ENCODE results near the gene HIVEP3.

Gene HIVEP3

GRCh38 chr1:41539418-41539805 lies 379.3 kb downstream of the HIVEP3 start:
- no peak for DNase-seq

DNA sequence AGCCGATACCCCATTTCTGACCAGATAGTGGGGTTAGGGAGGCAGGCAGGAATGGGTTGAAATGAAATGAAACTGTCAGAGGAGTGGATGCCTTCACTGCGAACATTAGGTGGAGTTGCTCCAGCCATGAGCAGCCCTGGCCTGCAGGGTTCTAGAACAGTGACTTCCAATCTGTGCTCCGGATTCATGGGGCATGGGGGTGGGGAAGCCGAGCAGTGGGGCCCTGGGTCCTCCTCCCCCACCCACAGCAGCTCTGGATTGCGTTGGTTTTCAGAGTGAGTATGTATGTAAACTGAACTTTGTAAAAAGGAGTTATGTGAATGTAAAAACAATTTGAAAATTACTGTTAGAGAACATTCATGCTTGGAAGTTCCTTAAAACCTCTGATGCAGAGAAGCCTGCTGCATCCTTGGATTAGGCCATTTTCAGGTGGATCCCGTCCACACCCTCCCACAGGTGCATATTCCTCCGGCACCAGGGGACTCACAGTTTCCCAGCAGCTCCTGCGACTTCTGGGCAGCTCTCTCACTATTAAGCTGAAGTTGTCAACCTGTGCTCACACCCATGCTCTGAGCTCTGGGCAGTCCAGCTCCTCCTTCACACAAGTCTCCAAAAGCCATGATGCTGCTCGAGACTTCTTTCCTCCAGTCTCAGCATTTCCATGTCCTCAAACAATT lies 379.8 kb downstream of the HIVEP3 start:
- DNase-seq, result no peak

DNA sequence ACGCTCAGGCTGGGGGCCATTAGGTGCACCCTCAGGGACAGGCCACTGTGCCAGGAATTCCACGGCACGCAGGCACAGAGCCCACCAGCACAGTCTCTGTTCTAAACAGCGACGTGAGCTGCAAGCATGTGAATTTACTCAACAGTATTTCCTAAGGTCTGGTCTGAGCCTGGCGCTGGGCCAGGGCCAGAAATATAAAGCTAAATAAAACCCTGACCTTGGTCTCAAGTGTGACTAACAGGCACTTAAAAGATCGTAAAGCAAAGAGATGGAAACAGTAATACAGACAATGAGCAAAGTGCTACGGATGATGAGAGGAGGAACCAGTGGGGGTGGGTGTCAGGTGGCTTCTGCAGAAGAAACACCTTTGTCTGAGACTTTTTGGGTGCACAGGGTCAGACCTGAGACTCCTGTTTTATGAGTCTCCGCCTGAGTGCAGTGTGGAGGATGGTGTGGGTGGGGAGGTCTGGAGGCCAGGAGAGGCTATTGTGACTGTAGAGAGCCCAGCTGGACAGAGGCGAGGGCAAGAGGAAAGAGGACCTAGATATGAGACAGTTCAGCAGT lies 380.9 kb downstream of the HIVEP3 start:
- peak; percentile 79 for DNase-seq

DNA sequence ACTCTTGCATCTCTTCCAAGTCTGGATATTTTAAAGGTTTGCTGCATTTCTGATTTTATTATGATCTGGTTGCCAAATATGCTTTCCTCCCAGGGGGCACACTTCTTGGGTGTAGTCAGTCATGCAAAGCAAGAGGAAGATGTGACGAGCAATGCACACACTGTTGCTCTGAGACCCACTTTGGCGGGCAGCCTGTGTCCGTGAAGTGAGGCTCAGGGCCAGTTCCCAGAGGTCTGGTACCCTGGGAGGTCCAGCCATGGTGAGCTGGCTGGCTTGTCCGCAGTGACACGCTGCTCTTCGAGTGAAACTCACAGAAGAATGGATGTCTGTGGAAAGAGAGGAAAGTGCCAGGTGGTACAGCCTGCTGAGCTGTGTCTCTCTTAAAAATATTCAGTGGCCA lies 381.5 kb downstream of the HIVEP3 start:
- no peak for DNase-seq

- no peak for DNase-seq
Observed at GRCh38 chr1:41536361-41536802, 382.3 kb downstream of the HIVEP3 start.

GRCh38 chr1:41535716-41536115 lies 383.0 kb downstream of the HIVEP3 start:
- DNase-seq, result no peak

DNA sequence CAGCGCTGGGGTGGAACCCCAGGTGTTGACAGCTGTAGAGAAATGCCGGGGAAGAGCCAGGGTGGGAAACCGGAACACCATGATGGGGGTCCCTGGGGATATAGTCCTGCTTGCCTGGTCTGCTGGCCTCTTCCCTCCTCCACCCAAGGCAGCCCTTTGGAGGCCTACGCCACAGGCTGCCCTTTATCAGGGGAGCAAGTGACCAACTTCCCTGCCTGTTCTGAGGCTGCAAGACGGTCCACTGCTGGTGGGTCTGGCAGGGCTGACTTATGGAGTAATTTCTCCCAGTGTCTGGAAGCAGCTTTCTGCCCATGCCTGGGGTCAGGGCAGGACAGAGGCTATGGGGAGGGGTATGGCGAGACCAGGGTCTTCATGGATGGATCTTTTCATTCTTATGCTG lies 383.4 kb downstream of the HIVEP3 start:
- DNase-seq, result no peak

DNA sequence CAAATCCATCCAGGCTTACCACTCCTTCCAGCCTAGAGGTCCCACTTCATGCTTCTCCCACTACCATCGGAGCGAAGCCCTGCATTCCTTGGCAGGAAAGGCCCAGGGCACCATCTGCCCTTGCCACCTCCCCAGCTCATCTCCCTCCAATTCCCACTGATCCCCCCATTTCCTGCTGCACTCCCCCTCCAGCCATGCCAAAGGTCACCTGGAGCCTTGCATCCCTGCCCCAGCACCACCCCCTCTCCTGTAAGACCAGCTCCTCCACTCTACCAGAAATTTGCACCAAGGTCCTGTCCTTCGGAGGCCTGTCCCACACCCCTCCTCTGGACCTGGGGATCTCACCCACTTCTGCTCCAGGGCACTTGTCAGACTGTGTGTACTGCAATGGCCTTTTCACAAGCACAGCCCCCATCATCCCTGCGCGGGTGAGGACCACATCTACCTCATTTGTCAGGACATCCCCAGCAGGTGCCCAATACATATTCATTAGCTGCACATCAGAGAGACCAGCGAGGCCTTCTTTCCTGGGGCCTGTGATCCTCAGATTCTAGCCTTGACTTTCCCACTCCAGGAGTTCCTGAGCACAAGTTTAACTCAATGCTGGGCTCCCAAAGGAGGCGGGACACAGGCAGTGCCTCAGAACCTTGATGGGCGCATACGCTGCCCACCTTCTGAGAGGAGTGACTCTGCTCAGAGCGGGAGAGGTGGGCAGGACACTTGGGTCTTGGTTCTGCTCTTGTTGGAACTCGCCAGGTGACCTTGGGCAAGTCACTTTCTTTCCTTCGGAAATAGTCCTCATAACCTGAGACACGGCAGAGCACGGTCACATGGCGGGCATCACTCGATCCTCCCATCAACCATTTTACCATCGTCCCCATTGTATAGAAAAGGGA lies 384.3 kb downstream of the HIVEP3 start:
- no peak for DNase-seq

DNA sequence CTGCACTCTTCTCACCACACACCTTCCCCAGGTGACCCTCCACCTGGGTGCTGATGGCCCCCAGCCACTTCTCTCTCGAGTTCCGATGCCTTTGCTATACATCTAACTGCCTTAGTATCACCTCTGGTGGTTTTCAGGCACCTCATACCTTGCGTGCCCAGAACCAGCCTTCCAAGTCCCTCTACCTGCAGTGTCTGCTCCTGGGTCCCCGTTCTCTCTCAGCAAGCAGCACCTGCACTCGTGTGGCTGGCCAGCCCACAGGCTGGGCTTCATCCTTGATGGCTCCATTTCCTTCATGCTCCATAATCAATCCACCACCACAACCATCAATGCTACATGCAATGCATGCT lies 385.0 kb downstream of the HIVEP3 start:
- DNase-seq, result no peak

DNA sequence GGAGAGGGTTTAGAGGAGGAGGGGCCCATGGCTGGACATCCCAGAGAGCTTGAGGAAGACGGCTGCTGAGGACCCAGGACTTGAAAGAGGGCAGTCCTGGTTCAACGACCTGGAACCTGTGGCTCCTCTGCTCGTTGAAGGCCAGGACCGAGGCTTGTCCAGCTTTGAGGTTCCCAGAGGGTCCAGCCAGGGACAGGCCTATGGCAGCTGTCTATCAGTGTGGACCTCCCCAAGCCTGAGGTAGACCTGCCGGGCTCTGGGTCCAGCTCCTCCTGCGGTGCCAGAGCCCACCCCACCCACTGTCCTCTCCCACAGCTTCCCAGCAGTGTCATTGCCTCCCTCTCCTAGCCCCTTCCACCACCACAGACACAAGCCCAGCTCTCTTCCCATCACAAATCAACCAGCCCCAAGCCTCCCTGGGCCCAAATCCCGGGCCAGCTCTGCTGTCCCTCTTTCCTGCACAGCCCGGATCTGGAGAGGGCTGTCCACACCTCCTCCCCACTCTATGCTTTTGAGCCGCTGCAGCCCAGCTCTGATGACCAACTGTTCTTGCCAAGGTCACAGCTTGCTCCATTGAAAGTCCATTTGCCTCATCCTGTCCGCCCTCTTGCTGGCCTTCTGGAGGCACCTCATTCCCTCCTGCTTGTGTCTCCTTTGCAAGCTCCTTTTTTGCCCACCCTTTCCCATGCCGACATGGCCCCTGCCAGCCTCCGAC lies 385.5 kb downstream of the HIVEP3 start:
- no peak for DNase-seq

GRCh38 chr1:41532206-41532975 lies 386.3 kb downstream of the HIVEP3 start:
- no peak for DNase-seq

DNA sequence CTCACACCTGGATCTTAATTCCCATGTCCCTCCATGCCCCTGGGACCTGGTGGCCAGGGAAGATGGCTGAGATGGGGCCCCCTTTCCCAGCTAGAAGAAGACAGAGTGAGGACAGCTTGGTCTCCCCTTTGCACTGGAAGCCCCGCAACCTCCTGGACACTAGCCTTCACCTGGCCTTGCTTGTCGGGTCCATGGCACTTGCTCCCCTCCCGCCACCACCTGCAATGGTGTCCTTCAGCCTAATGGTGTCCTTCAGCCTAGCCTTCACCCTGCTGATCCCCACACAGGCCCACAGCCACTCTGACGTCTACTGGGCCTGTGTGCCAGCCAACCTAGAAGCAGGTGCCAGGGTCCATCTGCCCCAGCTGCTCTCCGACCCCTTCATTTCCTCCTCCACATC lies 388.3 kb downstream of the HIVEP3 start:
- no peak for DNase-seq

DNA sequence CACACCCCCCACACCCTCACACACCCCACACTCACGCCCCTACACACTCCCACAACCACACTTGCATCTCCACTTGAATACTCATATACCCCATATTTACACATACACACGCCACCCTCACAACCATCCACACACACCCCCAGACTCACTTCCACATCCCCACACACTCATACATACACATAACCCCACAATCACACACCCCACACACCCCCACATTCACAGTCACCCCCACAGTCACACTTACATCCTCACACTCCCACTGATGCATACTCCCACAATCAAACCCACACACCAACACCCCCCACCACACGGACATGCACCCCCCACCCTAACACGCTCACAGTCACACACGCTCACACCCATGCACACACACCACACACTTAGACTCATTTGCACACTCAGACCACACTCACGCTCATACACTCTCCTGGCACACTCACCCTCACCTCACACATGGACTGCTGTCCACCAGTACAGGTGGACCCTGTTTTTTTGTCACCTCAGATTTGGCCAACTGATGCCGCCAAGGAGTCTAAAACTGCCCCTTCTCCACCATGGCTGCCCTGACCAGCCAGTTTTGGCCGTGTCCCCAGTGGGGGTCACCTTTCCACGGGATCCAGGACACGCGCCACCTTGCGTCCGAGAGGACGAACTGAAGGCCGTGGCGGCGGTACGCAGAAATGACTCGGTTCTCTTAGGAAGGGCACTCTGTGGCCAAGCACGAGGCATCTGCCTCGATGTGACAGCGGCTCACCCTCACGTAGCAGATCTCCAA lies 388.9 kb downstream of the HIVEP3 start:
- no peak for DNase-seq

DNA sequence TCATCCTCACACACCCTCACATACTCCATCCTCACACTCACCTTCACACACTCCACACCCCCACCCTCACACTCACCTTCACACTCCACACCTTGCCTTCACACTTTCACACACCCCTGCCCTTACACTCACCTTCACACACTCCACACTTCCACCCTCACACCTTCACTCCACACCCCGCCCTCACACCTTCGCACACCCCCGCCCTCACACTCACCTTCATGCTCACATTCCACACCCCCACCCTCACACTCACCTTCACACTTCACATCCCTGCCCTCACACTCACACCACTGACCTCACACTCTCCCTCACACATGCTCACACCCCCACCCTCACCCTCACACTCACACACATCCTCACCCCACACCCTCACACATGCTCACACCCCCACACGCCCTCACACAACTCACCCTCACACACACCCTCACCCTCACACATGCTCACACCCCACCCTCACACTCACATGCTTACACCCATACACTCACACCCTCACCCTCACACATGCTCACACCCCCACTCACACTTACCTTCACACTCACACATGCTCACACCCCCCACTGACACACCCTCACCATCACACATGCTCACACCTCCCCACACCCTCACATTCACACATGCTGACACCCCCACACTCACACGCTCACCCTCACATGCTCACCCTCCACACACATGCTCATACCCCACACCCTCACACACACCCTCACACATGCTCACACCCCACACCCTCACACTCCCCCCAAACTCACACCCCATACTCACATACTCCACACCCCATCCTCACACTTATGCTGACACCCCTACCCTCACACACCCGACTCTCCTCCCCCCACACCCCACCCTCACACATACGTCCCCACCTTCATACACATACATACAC lies 389.8 kb downstream of the HIVEP3 start:
- no peak for DNase-seq

DNA sequence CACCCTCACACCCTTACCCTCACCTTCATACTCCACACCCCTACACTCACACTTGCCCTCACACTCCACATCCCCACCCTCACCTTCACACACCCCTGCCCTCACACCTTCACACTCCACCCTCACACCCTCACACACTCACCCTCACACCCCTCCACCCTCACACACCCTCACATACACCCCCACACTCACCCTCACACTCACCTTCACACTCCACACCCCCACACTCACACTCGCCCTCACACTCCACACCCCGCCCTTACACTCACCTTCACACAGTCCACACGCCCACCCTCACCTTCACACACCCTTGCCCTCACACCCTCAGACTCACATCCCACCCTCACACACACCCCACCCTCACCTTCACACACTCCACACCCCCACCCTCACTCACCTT lies 390.6 kb downstream of the HIVEP3 start:
- DNase-seq, result no peak

GRCh38 chr1:41526956-41527561 lies 391.7 kb downstream of the HIVEP3 start:
- no peak for DNase-seq

DNA sequence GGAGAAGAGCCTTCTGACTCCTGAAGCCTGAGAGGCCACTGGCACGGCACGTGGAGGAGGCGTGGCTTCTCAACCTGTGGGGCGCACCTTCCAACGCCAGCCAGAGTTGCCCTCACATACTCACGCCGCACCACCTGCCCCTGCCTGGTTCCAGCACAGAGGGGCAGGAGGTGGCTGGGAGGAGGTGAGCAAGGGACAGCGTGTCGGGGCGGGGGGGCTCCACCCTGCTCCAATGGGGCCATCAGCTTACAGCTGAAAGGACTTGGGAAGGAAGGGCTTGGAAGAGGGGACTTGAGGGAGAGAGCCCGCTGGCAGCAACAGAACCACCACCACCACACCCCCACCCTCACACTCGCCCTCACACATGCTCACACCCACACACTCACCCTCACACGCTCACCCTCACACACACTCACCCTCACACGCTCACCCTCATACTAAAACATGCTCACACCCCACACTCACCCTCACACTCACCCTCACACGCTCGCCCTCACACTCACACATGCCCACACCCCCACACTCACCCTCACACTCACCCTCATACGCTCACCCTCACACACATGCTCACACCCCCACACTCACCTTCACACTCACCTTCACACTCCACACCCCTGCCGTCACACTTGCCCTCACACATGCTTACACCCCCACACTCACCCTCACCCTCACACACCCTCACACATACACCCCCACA lies 392.7 kb downstream of the HIVEP3 start:
- DNase-seq, result peak; percentile 71

DNA sequence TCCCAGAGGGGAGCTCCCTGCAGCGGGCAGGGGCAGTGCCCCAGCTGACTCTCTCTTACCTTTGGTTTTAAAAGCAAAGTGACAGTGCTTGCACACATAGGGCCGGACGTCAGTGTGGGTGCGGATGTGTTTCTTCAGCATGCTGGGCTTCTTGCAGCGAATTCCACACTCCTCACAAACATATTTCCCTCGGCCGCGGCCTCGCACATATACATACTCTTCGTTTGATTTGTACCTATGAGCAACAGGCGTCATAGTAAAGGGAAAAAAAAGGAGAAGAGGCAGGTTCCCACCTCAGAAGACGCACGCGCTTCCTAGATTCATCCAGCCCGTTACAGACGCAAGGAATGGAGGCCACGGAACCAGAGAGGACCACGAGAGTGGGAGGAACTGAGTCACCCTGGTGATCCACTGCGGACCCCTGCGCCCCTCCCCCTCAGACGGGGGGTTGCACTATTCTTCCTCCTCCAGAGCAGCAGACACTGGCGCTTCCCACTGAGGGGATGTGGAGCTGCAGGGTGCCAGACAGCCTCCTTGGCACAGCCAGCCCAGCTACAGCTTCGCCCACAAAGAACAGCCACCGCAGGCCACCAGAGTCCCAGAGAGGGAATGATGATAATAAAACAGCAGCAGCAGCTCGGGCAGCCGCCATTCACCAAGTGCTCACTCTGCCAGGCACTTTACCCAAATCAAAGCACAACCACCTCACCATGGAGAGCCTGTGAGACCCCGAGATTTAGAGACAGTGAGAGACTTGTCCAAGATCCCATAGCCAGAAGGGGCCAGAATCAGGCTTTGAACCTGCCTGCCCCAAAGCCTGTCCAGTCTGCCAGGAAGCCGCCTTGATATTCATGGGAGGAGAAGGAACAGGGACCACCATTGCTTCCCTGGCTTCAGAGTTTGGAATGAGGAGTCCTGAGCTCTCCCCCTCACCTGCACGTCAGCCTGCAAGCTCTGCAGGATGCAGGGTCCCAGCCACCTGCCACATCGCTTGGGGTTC lies 393.7 kb downstream of the HIVEP3 start:
- no peak for DNase-seq

Measured in DMS53 (cell line).